Measurements from ENCODE around the gene MCRIP1. TPM values are rescaled to one million over a fixed set of nuclear protein-coding genes. Genes with fewer than 3 reads are reported as not detected.

The MCRIP1 gene
- total and polyA plus RNA-seq, 2 donors (not counting 1 experiment from before 2014, with no cell fraction given) = 69.7 to 84.0 TPM

GRCh38 chr17:81812571-81813370 is 20.3 kb downstream of the MCRIP1 start:
- ATAC-seq (ENCODE audit: low read depth) = no peak
- ChIA-PET CTCF (no interaction called here), POLR2A (interaction anchor here (0.6 kb wide), 1 partner anchor 73 kb away, joined by 4 read pairs; no protein-coding TSS in a partner anchor)
- Histone ChIP-seq H3K9me3 (ENCODE audit: control extremely low read depth in 1 of 3, control insufficient read depth in 2 of 3, insufficient read depth in 1 of 3, low read length in 2 of 3) (peaks cover 0 to 3% (median 0%) of the 10 kb centered on the region in 3 donors), H3K27ac (ENCODE audit: low read length in 2 of 2) (no peak overlapping the region), H2AFZ (ENCODE audit: insufficient read depth, low read depth, low read length, poor library complexity, severe bottlenecking) (no peak overlapping the region), H4K20me1 (ENCODE audit: control insufficient read depth, insufficient read depth, low read length, poor library complexity, severe bottlenecking) (no peaks in the 10 kb centered on the region), H3K4me1 (ENCODE audit: control insufficient read depth in 2 of 2, insufficient read depth in 2 of 2, low read length in 2 of 2) (no peaks in the 10 kb centered on the region), H3K27me3 (replicated peaks in 1 of 4; ENCODE audit: control extremely low read depth in 1 of 4, control insufficient read depth in 3 of 4, insufficient read depth in 4 of 4, low read length in 3 of 4) (peaks cover 0 to 11% (median under 1%) of the 10 kb centered on the region in 4 experiments), H3K36me3 (replicated peaks in 1 of 2; ENCODE audit: control extremely low read depth in 1 of 2, control insufficient read depth in 1 of 2, extremely low read depth in 1 of 2, insufficient read depth in 2 of 2, low read length in 1 of 2) (no peaks in the 10 kb centered on the region), H3K4me2 (replicated peaks; ENCODE audit: low read depth, low read length, poor library complexity, severe bottlenecking) (no peak overlapping the region), H3K4me3 (ENCODE audit: control extremely low read depth in 1 of 5, extremely low read depth in 1 of 5, insufficient read depth in 1 of 5, low read depth in 2 of 5, low read length in 4 of 5) (no peak overlapping the region), H3K9ac (ENCODE audit: low read length) (no peak overlapping the region), H3K79me2 (ENCODE audit: control insufficient read depth, insufficient read depth, low read length) (no peaks in the 10 kb centered on the region)
- H3K27me3 Mint-ChIP-seq = peaks cover 22% of the 10 kb centered on the region
- DNase-seq = no peak
- intact Hi-C loops (cut with micrococcal nuclease) = no loop called here
- H3K4me3 Mint-ChIP-seq = no peak overlapping the region
- WGBS (ENCODE audit: insufficient coverage) = 88% methylated on average over 38 of the region's 45 CpGs
- H3K27ac Mint-ChIP-seq = no peak overlapping the region
- H3K4me1 Mint-ChIP-seq = no peaks in the 10 kb centered on the region
- TF ChIP-seq CTCF (IDR thresholded peaks at IDR 0.05) (no peak), EZH2 (IDR thresholded peaks at IDR 0.05; ENCODE audit: borderline replicate concordance, insufficient read depth, low read depth, low read length, poor library complexity, severe bottlenecking) (no peak)
- H3K9me3 Mint-ChIP-seq (ENCODE audit: insufficient read depth) = no peaks in the 10 kb centered on the region

All from B cell (primary cell).